ENCODE data around the gene BCL2L1.
A peak's percentile ranks its signal among the peaks of the same experiment; 100 is the strongest.
"Not testable (repeated sequence)": the region's sequence is repeated elsewhere in the genome, so short reads cannot be mapped to it uniquely, and the experiment has no call there.

BCL2L1 gene

GRCh38 chr20:31642837-31643236 is 79.8 kb downstream of the BCL2L1 start:
- DNase-seq: no peak

- no peak for DNase-seq
These were observed 81.3 kb downstream of the BCL2L1 start for GRCh38 chr20:31641391-31641790.

DNA sequence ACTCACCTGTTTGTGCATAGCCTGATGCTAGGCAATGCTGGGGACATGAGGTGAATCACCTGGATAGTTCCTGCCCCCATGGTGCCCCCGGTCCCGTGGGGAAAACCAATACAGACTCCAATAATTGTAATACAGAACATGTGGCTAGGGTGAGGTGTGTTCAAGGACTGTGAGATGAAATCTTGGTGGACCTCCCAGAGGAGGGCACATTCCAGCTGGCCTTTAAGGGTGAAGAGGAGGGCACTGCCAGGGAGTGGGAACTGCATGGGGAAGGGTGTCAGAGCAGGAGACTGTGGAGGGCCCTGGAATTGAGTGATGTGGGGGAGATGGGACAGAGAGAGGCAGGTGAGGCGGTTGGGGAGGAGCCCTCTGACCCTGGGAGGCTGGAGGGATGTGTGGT is 82.4 kb downstream of the BCL2L1 start:
- no peak for DNase-seq

GRCh38 chr20:31638816-31639215 is 83.9 kb downstream of the BCL2L1 start:
- DNase-seq: no peak

GRCh38 chr20:31638317-31638716 is 84.4 kb downstream of the BCL2L1 start:
- no peak for DNase-seq

- no peak for DNase-seq
These were observed 85.0 kb downstream of the BCL2L1 start, which contains the start of gene COX4I2 for GRCh38 chr20:31637660-31638059. COX4I2 (plus strand) TSS chr20:31637912; CDS start chr20:31639018, 1,106 bp downstream.

DNA sequence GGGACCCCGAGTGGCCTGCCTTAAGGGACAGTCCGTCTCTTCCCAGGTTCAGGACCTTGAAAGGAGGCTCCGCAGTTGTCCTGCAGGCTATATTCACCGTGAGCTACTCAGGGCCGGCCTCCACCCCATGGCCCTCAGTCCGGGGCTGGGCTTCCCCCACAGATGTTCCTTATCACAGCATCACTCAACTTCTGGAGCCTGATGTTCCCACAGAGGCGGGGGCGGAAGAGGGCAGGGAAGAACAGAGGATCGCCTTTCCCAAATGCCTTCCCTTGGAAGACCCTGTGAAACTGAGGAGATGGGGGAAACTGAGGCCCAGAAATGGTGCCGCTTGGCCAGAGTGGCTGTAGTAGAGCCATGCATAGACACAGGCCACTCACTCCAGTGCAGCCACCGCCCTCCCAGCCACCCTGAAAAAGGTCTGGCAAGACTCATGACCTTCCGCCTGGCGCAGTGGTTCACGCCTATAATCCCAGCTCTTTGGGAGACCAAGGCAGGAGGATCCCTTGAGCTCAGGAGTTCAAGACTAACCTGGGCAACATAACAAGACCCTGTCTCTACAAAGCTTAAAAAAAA is 89.2 kb downstream of the BCL2L1 start:
- no peak for DNase-seq

GRCh38 chr20:31632548-31633338 is 89.9 kb downstream of the BCL2L1 start:
- no peak for DNase-seq

- no peak for DNase-seq
These were observed 92.4 kb downstream of the BCL2L1 start for GRCh38 chr20:31630187-31630790.

- DNase-seq: not testable (repeated sequence)
These were observed 94.6 kb downstream of the BCL2L1 start for GRCh38 chr20:31628057-31628456.

DNA sequence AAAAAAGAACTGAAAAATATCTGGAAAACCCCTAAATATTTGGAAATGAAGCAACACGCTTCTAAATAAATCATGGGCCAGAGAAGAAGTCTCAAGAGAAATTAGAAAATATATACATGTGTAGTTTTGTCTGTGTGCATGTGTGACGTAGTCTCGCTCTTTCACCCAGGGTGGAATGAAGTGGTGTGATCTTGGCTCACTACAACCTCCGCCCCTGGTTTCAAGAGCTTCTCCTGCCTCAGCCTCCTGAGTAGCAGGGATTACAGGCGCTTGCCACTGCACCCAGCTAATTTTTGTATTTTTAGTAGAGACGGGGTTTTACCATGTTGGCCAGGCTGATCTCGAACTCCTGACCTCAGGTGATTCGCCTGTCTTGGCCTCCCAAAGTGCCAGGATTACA is 96.1 kb downstream of the BCL2L1 start:
- not testable (repeated sequence) for DNase-seq

GRCh38 chr20:31623123-31623505 is 99.6 kb downstream of the BCL2L1 start:
- DNase-seq: not testable (repeated sequence)

DNA sequence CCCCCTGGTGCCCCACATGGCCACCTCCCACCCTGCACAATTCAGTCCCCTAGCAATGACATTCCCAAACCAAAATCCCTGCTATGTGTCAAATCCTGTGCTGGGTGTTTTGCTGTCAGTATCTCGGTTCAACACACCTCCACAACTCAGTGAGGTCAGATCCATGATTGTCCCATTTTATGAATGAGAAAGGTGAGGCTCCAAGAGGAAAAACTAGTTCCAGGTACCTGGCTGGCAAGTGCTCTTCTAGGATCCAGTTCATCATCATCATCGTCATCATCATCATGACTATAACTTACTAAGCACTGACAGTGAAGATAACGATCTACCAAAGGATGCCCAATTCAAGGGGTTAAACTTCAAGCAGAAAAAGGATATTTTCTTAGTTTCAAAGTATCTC is 102.4 kb downstream of the BCL2L1 start:
- DNase-seq: no peak

- peak in 1 of 5 donors; percentile 55 for DNase-seq
These were observed 105.1 kb downstream of the BCL2L1 start for GRCh38 chr20:31617432-31618104.

GRCh38 chr20:31615416-31615815 is 107.3 kb downstream of the BCL2L1 start:
- no peak for DNase-seq

Measured in T-helper 1 cell (primary cell).